Mucosa of stomach (tissue), 1 donor: ENCODE results near the gene ENOSF1.

Experiments
- H3K27me3 ChIP-seq: one replicate; pipeline ENCODE4 v1.7.0; 2013; ENCODE audit warnings: mild to moderate bottlenecking, low read length; ENCODE audit not compliant: control insufficient read depth, insufficient read depth
- H3K36me3 ChIP-seq: one replicate; pipeline ENCODE4 v1.7.0; 2013; ENCODE audit warnings: low read length; ENCODE audit not compliant: control insufficient read depth, insufficient read depth
- H3K4me1 ChIP-seq: one replicate; pipeline ENCODE4 v1.7.0; 2013; ENCODE audit warnings: mild to moderate bottlenecking, low read length; ENCODE audit not compliant: control insufficient read depth, insufficient read depth
- H3K4me3 ChIP-seq: one replicate; pipeline ENCODE4 v1.7.0; 2013; ENCODE audit warnings: low read length
- H3K9ac ChIP-seq: one replicate; pipeline ENCODE4 v1.7.0; 2013; ENCODE audit warnings: mild to moderate bottlenecking, low read length, moderate library complexity
- H3K9me3 ChIP-seq: one replicate; pipeline ENCODE4 v1.7.0; 2013; ENCODE audit warnings: mild to moderate bottlenecking, low read length, moderate library complexity; ENCODE audit not compliant: control insufficient read depth
- donor health status: Pancreatic carcinoma.

Gene ENOSF1

GRCh38 chr18:647304-647703 lies 65.1 kb downstream of the ENOSF1 start:
- Histone ChIP-seq H3K4me1 (no peaks in the 10 kb centered on the region), H3K27me3 (no peaks in the 10 kb centered on the region), H3K36me3 (no peaks in the 10 kb centered on the region), H3K4me3 (no peak overlapping the region), H3K9me3 (no peaks in the 10 kb centered on the region), H3K9ac (no peak overlapping the region)

GRCh38 chr18:644395-645004 lies 67.9 kb downstream of the ENOSF1 start:
- H3K9ac ChIP-seq = no peak overlapping the region

GRCh38 chr18:641224-641623 lies 71.2 kb downstream of the ENOSF1 start:
- H3K27me3 ChIP-seq = no peaks in the 10 kb centered on the region
- H3K4me3 ChIP-seq = no peak overlapping the region
- H3K36me3 ChIP-seq = no peaks in the 10 kb centered on the region
- H3K4me1 ChIP-seq = no peaks in the 10 kb centered on the region
- no peaks in the 10 kb centered on the region for H3K9me3 ChIP-seq
- H3K9ac ChIP-seq = no peak overlapping the region

More at GRCh38 chr18:644395-645004, 67.9 kb downstream of the ENOSF1 start:
- Histone ChIP-seq H3K4me3 (no peak overlapping the region), H3K9me3 (no peaks in the 10 kb centered on the region), H3K27me3 (no peaks in the 10 kb centered on the region), H3K36me3 (no peaks in the 10 kb centered on the region), H3K4me1 (no peaks in the 10 kb centered on the region)

GRCh38 chr18:635171-635570 lies 77.3 kb downstream of the ENOSF1 start:
- no peak overlapping the region for H3K9ac ChIP-seq
- no peak overlapping the region for H3K4me3 ChIP-seq
- no peaks in the 10 kb centered on the region for H3K9me3 ChIP-seq
- no peaks in the 10 kb centered on the region for H3K27me3 ChIP-seq
- no peaks in the 10 kb centered on the region for H3K36me3 ChIP-seq
- H3K4me1 ChIP-seq = peaks cover 5% of the 10 kb centered on the region

DNA sequence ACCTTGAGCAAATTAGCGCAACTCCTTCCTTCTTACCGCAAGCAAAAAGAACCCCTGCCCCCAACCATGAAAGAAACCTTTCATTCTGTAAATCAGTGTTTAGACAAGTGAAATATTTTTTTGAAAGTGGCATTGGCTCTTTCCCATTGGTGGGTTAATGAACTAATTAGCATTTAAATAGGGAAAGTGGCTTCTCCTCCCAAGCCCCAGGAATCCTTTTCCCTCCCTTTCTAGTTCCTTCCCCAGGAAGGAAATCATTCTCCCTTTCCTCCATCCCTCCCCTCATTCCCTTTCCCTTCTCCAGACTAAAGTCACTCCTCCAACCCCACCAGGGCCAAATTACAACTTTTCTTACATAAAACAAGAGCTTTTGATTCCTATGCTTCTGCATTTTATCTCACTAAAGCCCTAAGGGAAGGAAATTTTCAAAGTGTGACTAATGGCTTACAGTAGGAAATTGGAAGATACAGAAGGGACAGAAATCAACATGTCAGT lies 77.8 kb downstream of the ENOSF1 start:
- H3K4me3 ChIP-seq = no peak overlapping the region
- H3K27me3 ChIP-seq = no peaks in the 10 kb centered on the region
- H3K4me1 ChIP-seq = peaks cover 5% of the 10 kb centered on the region
- no peaks in the 10 kb centered on the region for H3K36me3 ChIP-seq
- no peaks in the 10 kb centered on the region for H3K9me3 ChIP-seq
- H3K9ac ChIP-seq = no peak overlapping the region

DNA sequence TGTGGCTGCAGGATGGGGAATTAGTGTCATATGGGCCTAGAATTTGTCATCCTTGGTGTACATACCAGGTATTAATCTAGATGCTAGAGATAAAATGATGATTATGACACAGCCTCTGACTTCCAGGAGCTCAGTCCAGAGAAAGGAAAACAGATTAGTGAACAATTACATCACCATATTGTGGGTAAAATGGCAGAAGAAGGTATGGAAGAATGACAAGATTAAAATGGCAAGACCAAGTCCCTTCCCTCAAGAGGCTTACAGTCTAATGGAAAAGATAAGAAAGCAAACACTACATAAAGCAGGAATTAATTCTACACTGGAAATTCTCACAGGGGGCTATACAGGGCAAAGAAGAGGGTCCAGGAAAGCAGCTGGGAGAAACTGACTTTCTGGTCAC lies 80.9 kb downstream of the ENOSF1 start:
- H3K4me1 ChIP-seq = peaks cover 5% of the 10 kb centered on the region
- no peaks in the 10 kb centered on the region for H3K27me3 ChIP-seq
- H3K9ac ChIP-seq = no peak overlapping the region
- no peaks in the 10 kb centered on the region for H3K9me3 ChIP-seq
- no peak overlapping the region for H3K4me3 ChIP-seq
- H3K36me3 ChIP-seq = no peaks in the 10 kb centered on the region

DNA sequence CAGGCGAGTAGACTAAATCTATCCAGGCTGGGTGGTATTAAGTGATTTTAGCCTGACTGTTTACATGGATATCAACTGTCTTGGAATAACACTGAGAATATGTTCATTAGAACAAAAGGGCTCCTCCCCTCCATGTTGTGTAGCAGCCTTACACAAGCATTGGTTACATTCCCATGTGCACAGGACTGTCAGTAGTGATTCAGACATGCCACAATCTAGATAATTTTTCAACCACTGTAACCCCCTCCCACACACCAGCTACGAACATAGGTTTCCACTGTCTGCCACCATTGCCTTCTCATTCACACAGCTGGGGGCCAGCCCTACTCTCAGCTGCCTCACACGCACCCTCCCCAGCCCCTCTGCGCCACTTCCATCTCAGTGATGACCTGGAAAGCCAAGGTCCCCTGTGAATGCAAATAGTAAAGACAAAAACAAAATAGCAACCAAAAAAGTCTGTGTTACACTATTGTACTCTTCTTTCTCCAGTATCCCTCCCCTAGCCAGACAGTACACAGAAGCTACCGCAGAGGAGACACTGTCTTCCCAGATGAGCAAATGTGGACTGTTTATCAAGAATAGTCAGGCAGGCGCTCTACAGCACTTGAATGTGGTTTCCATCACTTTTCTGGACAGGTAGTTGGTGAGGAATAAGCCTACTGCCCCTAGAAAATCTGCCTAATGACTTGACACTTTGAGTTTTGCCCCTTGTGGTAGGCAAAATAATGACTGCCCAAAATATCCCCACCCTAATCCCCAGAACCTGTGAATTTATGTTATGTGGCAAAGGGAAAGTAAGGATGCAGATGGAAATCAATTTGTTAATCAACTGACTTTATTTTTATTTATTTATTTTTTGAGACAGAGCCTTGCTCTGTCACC lies 82.9 kb downstream of the ENOSF1 start:
- Histone ChIP-seq H3K36me3 (no peaks in the 10 kb centered on the region), H3K9ac (no peak overlapping the region), H3K9me3 (no peaks in the 10 kb centered on the region), H3K4me3 (no peak overlapping the region), H3K27me3 (no peaks in the 10 kb centered on the region), H3K4me1 (peaks cover 1% of the 10 kb centered on the region)

DNA sequence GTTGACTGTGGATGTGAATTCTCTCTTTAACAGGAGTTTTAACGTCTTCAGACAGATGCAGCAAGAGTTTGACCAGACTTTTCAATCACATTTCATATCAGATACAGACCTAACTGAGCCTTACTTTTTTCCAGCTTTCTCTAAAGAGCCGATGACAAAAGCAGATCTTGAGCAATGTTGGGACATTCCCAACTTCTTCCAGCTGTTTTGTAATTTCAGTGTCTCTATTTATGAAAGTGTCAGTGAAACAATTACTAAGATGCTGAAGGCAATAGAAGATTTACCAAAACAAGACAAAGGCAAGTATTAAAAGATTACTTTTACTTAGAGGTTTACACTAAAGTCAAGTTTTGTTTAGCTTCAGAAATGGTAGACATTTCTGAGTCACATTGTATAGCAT lies 85.2 kb downstream of the ENOSF1 start:
- Histone ChIP-seq H3K9ac (no peak overlapping the region), H3K27me3 (no peaks in the 10 kb centered on the region), H3K4me1 (no peaks in the 10 kb centered on the region), H3K36me3 (no peaks in the 10 kb centered on the region), H3K9me3 (no peaks in the 10 kb centered on the region), H3K4me3 (no peak overlapping the region)

GRCh38 chr18:623761-624620 lies 88.4 kb downstream of the ENOSF1 start:
- Histone ChIP-seq H3K27me3 (no peaks in the 10 kb centered on the region), H3K36me3 (no peaks in the 10 kb centered on the region), H3K9me3 (no peaks in the 10 kb centered on the region), H3K4me3 (no peak overlapping the region), H3K4me1 (no peaks in the 10 kb centered on the region), H3K9ac (no peak overlapping the region)

DNA sequence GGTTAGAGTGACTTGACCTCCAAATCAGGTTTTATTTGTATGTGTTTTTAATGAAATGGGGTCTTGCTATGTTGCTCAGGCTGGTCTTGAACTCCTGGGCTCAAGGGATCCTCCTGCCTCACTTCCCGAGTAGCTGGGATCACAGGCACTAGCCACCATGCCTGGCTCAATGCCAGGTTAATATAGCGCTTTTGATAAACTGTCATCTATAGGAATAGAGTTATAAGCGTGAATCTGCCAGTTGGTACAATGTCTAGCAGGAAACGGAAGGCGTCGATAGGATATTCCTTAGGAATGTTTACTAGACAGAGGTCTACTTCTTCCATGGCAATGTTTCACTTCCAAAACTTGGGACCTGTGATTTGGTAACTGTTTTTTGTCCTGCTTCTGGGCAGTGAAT lies 90.1 kb downstream of the ENOSF1 start:
- no peak overlapping the region for H3K4me3 ChIP-seq
- no peaks in the 10 kb centered on the region for H3K27me3 ChIP-seq
- H3K36me3 ChIP-seq = no peaks in the 10 kb centered on the region
- no peaks in the 10 kb centered on the region for H3K9me3 ChIP-seq
- no peak overlapping the region for H3K9ac ChIP-seq
- H3K4me1 ChIP-seq = no peaks in the 10 kb centered on the region

DNA sequence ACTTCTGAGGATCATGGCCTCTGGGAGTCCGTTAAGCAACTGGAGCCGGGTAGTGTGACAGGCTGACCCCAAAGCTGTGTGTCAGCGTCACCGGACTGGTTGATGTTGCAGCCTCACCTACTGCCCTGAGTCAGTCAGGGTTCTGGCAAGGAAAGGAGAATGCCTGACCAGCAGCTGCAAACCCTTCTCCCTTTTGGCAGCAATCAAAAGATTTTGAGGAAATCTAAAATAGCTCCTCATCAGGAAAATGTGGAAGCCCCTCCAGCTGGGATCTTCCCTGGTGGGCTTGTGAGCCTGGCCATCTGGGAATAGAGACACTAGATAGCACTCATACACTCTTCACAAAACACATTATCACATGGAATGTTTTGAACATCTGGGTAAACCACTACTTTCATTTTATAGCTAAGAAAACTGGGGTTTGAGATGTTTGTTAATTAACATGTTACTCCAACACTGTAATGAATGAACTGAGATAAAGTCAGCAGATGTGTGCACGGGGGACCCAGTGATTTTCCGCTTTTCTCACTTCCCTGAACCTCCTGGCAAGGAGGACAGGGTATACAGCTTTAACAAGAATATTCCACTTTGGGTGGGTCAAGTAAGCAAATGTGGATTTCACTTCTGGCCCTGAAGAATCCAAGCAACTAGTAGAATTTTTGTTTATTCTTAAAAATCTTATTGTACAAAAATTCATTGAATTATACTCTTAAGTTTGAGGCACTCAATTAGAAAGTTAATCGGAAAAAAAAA lies 91.0 kb downstream of the ENOSF1 start:
- Histone ChIP-seq H3K9ac (no peak overlapping the region), H3K9me3 (no peaks in the 10 kb centered on the region), H3K36me3 (no peaks in the 10 kb centered on the region), H3K4me1 (no peaks in the 10 kb centered on the region), H3K27me3 (no peaks in the 10 kb centered on the region), H3K4me3 (no peak overlapping the region)
